ENCODE measurements around the gene FRRS1. TPM values are rescaled to one million over a fixed set of nuclear protein-coding genes. Genes with fewer than 3 reads are reported as not detected.

The FRRS1 gene
- total RNA-seq, 1 donor from 2014 or later, result 23.4 TPM

- DNase-seq (ENCODE audit: low read depth) (no peak), FAIRE-seq (no peak)
- Histone ChIP-seq H3K27me3 (ENCODE audit: control insufficient read depth, insufficient read depth, low read length) (no peaks in the 10 kb centered on the region), H3K36me3 (ENCODE audit: control insufficient read depth, insufficient read depth, low read length) (peaks cover 2% of the 10 kb centered on the region), H3K4me3 (ENCODE audit: low read depth, low read length) (no peak overlapping the region)
- TF ChIP-seq CTCF (IDR thresholded peaks at IDR 0.05; ENCODE audit: insufficient read depth, low read length, severe bottlenecking), result no peak
Observed at GRCh38 chr1:99727575-99728185, 38.8 kb downstream of the FRRS1 start.

- no peak for FAIRE-seq
- Histone ChIP-seq H3K27me3 (ENCODE audit: control insufficient read depth, insufficient read depth, low read length) (no peaks in the 10 kb centered on the region), H3K4me3 (ENCODE audit: low read depth, low read length) (no peak overlapping the region), H3K36me3 (ENCODE audit: control insufficient read depth, insufficient read depth, low read length) (peaks cover 2% of the 10 kb centered on the region)
- peak; percentile 6 for DNase-seq (ENCODE audit: low read depth)
- no peak for TF ChIP-seq CTCF (IDR thresholded peaks at IDR 0.05; ENCODE audit: insufficient read depth, low read length, severe bottlenecking)
Observed at GRCh38 chr1:99726818-99727217, 39.6 kb downstream of the FRRS1 start.

DNA sequence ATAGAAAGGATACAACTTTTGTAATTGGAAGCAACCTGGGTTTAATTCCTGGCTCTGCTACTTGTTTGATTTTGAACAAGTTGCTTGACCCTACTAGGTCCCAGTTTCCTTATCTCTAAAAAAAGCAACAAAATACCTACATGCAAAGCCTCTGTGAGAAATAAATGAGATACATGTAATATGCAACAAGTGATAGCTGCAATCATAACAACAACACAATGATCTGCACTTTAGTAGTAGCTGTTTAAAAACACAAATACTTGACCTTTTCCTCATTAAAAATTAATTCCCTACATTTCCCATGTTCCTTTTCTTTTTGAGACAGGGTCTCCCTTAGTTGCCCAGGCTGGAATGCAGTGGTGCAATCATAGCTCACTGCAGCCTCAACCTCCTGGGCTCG, 40.0 kb downstream of the FRRS1 start:
- TF ChIP-seq CTCF (IDR thresholded peaks at IDR 0.05; ENCODE audit: insufficient read depth, low read length, severe bottlenecking), result no peak
- no peak overlapping the region for H3K4me3 ChIP-seq (ENCODE audit: low read depth, low read length)
- DNase-seq (ENCODE audit: low read depth) (no peak), FAIRE-seq (no peak)
- H3K36me3 ChIP-seq (ENCODE audit: control insufficient read depth, insufficient read depth, low read length), result peaks cover 2% of the 10 kb centered on the region
- H3K27me3 ChIP-seq (ENCODE audit: control insufficient read depth, insufficient read depth, low read length), result no peaks in the 10 kb centered on the region

DNA sequence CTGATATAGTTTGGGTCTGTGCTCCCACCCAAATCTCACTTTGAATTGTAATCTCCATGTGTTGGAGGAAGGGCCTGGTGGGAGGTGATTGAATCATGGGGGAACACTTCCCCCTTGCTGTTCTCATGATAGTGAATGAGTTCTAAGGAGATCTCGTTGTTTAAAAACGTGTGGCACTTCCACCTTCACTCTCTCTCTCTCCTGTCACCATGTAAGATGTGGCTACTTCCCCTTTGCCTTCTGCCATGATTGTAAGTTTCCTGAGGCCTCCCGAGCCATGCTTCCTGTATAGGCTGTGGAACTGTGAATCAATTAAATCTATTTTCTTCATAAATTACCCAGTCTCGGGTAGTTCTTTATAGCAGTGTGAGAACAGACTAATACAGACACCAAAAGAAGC, 40.4 kb downstream of the FRRS1 start:
- no peak overlapping the region for H3K4me3 ChIP-seq (ENCODE audit: low read depth, low read length)
- TF ChIP-seq CTCF (IDR thresholded peaks at IDR 0.05; ENCODE audit: insufficient read depth, low read length, severe bottlenecking), result no peak
- FAIRE-seq, result no peak
- DNase-seq (ENCODE audit: low read depth), result no peak
- H3K36me3 ChIP-seq (ENCODE audit: control insufficient read depth, insufficient read depth, low read length), result peaks cover 2% of the 10 kb centered on the region
- H3K27me3 ChIP-seq (ENCODE audit: control insufficient read depth, insufficient read depth, low read length), result no peaks in the 10 kb centered on the region

DNA sequence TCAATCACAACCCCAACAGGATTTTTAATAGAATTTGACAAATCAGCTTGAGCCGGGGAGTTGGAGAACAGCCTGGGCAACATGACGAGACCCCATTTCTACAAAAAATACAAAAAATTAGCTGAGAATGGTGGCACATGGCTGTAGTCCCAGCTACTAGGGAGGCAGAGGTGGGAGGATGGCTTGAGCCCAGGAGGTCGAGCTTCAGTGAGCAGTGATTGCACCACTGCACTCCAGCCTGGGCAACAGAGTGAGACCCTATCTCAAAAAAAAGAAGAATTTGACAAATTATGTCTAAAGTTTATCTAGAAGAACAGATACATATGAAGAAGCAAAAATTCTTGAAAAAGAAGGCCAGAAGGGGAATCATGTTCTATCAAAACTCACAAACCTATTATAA, 43.2 kb downstream of the FRRS1 start:
- FAIRE-seq, result no peak
- peaks cover 2% of the 10 kb centered on the region for H3K36me3 ChIP-seq (ENCODE audit: control insufficient read depth, insufficient read depth, low read length)

More for the DNA sequence above, 43.2 kb downstream of the FRRS1 start:
- Histone ChIP-seq H3K27me3 (ENCODE audit: control insufficient read depth, insufficient read depth, low read length) (no peaks in the 10 kb centered on the region), H3K4me3 (ENCODE audit: low read depth, low read length) (no peak overlapping the region)
- DNase-seq (ENCODE audit: low read depth), result no peak
- no peak for TF ChIP-seq CTCF (IDR thresholded peaks at IDR 0.05; ENCODE audit: insufficient read depth, low read length, severe bottlenecking)
